Testis (tissue), 2 donors: ENCODE measurements around the gene GPATCH2.
"Not testable (repeated sequence)": the region's sequence is repeated elsewhere in the genome, so short reads cannot be mapped to it uniquely, and the experiment has no call there.

Experiments used
- POLR2A ChIP-seq: fragments of 450-650 bp; IDR thresholded peaks from one replicate; pipeline ENCODE4 v1.6.1; 2017; ENCODE audit warnings: antibody characterized with exemption, mild to moderate bottlenecking, moderate library complexity
- TF ChIP-seq, protein P1 (sequence below), 3 experiments: fragments of 450-650 bp in 2 of 3; fragments of 200-600 bp in 1 of 3; sonication (generic) in 1 of 3; IDR thresholded peaks; one replicate each; pipeline ENCODE4 v1.5.1; 2016 to 2019; ENCODE audit warnings: antibody characterized with exemption in 3 of 3, mild to moderate bottlenecking in 2 of 3, moderate library complexity in 1 of 3

DNA sequence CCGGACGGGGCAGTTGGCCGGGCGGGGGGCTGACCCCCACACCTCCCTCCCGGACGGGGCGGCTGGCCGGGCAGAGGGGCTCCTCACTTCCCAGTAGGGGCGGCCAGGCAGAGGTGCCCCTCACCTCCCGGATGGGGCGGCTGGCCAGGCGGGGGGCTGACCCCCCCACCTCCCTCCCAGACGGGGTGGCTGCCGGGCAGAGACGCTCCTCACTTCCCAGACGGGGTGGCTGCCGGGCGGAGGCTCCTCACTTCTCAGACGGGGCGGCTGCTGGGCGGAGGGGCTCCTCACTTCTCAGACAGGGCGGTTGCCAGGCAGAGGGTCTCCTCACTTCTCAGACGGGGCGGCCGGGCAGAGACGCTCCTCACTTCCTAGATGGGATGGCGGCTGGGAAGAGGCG lies 107.0 kb downstream of the GPATCH2 start:
- not testable (repeated sequence) for TF ChIP-seq POLR2A
- TF ChIP-seq, protein P1, sequence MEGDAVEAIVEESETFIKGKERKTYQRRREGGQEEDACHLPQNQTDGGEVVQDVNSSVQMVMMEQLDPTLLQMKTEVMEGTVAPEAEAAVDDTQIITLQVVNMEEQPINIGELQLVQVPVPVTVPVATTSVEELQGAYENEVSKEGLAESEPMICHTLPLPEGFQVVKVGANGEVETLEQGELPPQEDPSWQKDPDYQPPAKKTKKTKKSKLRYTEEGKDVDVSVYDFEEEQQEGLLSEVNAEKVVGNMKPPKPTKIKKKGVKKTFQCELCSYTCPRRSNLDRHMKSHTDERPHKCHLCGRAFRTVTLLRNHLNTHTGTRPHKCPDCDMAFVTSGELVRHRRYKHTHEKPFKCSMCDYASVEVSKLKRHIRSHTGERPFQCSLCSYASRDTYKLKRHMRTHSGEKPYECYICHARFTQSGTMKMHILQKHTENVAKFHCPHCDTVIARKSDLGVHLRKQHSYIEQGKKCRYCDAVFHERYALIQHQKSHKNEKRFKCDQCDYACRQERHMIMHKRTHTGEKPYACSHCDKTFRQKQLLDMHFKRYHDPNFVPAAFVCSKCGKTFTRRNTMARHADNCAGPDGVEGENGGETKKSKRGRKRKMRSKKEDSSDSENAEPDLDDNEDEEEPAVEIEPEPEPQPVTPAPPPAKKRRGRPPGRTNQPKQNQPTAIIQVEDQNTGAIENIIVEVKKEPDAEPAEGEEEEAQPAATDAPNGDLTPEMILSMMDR (IDR thresholded peaks at IDR 0.05) = not testable (repeated sequence)
